Inflammatory macrophage (primary cell): ENCODE measurements around the gene MTERF4.

Source experiments
- DNase-seq, 2 donors: peaks; one replicate each; pipeline ENCODE4 v3.0.0-alpha.2; 2020 to 2022

The MTERF4 gene

DNA sequence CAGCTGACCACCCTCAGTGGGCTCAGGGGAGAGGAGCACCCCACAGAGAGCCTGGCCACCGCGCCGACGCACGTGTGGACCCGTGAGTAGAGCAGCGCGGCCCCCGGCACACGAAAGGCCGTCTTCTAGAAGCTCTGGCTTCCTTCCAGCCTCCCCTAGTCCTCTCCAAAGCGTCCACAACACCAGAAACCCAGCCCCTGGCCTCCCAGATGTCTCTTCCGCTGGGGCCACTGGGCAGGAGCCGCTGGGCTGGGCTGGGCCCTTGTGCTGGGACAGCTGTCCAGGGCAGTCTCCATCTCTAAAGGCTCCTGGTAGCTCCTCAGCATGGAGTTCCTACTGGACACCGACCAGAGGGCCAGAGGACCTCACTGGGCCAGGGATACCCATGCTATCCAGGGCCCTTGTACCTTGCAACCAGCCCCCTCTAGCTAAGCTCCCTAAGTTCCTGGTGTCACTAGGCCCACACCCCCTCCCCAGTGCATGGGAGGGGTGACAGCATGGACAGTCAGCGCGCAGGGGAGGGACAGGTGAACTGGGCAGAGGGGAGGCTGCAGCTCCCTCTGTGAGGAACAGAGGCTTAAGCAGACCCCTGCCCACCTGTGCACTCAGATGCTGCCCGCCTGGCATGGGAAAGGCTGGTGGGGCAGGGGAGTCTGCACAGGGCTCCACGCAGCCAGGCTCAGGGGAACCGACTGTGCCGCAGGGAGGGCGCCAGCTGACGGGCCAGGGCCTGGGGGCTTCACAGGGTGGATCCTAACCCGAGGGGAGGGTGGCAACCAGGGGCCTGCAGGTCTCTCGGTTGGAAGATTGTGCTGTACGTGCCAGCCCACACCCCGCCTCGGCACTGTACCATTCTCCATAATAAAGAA, 32.9 kb downstream of the MTERF4 start:
- no peak for DNase-seq

DNA sequence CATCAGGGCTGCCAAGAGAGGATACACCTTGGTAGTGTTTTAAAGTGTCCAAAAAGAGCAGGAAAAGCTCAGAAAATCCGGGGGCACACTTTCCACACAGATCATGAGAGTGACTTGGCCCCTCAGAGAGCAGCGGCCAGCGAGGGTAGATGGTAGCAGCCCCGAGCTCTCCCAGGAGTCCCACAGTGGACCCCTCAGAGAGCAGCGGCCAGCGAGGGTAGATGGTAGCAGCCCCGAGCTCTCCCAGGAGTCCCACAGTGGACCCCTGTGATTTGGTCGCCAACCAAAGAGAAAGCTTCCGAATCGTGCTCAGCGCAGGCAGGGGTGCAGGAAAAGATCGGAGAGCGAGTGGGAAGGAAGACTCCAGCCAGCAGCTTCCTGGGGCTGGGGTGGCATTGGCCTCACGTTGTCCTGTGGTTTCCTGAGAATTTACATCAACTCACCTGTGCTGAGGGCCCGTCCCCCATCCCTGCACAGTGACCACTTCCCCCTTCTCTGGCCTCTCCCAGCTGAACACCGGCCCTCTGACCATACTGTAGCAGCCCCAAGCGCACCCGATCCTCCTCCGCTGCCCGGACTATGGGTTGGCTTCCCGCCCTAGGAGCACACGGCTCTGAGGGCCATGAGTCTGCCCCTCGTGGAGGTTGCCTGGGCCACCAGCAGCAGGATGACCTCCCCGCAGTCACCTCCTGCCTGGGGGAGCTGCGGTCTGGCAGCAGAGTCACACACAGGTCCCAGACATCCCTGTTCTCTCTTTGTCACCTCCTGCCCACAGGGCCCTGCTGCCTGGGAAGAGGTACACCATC, 33.7 kb downstream of the MTERF4 start:
- no peak for DNase-seq

DNA sequence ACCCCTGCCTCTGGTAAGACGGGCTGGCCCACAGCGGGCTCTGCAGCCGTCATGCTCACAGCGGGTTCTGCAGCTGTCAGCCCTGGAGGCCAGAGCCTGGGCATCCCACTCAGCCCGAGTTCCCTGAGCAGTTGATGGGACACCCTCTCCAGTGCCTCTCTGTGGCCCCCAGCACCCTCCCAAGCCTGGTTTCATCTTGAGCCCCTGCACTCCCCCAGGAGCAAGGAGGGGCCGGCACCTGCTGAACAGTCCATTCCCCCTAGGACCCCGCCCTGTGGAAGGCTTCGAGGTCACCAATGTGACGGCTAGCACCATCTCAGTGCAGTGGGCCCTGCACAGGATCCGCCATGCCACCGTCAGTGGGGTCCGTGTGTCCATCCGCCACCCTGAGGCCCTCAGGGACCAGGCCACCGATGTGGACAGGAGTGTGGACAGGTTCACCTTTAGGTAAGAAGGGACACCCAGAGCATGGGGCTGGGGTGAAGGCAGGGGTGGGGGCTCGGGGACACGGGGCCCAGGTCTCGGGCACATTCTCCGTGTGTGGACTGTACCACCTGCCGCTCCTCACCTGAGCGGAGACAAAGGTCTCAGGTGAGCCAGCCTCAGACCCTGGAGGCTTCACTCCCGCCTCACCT, 34.5 kb downstream of the MTERF4 start:
- DNase-seq, result no peak

DNA sequence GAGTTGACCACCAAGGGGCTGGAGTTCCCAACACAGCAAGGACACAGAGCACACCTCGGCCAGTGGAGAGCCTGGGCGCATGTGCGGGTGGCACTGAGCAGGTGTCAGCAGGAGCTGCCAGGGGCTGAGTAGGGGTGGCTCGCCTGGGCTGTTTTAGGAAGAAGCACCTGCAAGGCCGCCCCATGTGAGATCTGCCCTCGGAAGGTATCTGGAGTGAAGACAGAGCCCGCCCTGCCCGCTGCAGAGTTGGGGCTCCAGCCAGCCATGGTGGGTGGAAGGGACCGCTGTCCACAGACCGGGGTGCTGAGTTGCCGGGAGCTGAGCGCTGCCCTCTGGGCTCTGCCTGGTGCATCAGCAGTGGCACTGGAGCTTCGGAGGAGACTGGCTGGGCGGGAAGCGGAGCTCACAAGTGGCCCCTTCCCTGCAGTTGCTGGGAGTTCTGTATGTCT, 35.2 kb downstream of the MTERF4 start:
- DNase-seq, result no peak

DNA sequence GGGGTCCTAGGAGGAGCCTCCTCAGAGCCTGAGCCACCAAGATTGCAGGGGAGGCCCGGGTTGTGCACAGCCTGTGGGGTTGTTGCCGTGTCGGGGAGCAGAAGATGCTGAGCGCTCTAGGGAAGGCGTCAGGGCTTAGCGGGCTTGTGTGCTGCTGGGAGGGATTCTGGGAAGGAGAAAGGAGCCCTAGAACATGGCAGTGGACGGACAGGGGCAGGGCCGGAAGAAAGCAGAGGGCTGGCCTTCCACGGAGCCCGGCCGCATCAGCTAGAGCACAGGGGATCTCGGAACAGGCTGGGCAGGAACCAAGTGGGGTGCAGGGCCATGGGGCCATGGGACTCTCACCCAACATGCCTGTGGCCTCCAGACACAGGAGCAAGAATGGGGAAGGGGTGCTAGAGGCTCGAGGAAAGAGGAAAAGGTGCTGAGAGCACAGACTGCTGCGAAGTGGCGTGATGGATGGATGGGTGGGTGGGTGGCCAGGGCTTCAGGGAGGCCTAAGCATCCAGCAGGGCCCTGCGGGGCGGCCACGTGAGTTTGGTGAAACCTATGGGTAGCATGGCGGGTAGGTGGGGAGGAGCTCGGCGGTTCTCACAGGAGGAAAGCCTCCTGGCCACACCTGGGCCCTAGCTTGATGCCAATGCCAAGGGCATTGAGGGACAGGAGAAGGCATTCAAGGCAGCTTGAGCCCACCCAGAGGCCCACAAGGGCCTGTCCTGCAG, 35.8 kb downstream of the MTERF4 start:
- DNase-seq, result no peak

DNA sequence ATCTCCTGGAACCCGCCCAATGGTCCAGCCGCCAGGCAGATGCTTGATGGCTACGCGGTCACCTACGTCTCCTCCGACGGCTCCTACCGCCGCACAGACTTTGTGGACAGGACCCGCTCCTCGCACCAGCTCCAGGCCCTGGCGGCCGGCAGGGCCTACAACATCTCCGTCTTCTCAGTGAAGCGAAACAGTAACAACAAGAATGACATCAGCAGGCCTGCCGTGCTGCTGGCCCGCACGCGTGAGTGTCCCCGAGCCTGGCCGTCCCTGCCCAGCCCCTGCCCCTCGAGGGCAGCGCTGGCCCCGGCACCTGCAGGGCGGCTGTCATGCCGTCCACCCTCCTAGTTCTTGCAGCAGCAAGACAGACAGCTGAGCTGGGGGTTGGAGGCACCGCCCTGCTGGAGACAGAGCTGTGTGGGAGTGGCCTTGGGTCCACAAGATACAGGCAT, 36.7 kb downstream of the MTERF4 start:
- no peak for DNase-seq

DNA sequence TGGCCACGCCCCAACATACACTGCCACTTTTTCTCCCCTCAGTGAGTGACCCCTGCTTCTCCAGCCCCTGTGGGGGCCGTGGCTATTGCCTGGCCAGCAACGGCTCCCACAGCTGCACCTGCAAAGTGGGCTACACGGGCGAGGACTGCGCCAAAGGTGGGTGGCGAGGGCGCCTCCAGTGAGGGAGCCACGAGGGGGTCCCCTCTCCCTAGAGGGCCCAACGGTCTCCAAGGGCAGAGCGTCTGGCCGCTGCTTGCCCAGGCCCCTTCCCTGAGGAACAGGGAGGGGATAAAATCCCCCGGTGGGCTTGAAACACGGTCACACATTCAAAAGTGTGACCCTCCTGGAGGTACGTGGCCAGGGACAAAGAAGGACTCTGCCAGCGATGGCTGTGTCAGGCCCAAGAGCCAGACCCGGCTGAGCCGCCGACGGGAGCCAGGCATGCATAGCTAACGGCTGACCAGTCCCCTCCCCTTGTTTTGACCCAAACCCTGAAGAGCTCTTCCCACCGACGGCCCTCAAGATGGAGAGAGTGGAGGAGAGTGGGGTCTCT, 37.2 kb downstream of the MTERF4 start:
- DNase-seq, result no peak

DNA sequence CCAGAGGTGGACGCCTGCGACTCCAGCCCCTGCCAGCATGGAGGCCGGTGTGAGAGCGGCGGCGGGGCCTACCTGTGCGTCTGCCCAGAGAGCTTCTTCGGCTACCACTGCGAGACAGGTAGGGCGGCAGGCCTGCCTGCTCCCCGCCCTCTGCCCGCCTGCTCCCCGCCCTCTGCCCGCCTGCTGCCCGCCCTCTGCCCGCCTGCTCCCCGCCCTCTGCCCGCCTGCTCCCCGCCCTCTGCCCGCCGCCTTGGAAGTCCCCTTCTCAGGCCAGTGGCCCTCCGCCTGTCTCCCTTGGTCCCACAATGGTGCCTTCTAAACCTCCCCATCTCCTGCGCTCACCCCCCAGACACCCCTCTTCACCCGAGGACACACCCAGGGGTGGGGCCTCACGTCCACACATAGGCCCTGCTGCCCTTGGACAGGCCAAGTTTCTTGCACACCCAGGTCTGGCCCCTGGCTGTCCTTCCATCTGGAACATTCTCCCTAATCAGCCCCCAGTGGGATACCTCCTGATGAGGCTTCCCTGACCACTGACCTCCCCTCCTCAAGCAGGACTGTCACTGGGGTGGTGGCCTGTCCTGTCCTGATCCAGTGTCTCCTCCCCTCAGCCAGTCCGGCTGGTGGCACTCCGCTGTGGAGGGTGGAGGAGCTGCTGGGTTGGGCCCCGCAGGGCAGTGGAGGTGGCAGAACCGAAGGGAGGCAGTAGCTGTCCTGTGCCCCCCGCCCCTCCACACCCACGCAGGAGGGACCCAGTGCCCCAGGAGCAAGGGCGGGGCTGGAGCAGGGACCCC, 37.9 kb downstream of the MTERF4 start:
- no peak for DNase-seq

DNA sequence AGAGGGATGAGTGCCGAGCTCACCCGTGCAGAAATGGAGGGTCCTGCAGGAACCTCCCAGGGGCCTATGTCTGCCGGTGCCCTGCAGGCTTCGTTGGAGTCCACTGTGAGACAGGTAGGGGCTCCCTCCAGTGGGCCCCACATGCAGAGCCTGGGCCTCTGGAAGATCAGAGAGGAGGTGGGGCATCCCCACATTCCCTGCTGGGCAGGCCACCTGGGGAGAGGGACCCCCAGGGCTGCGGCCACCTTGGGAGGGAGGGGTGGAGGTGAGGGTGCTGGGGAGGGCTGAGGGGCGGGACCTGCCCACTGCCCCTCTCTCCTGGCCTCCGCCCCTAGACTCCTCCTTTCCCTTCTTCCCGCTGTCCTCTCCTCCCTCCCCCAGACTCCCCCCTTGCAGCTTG, 38.5 kb downstream of the MTERF4 start:
- no peak for DNase-seq

DNA sequence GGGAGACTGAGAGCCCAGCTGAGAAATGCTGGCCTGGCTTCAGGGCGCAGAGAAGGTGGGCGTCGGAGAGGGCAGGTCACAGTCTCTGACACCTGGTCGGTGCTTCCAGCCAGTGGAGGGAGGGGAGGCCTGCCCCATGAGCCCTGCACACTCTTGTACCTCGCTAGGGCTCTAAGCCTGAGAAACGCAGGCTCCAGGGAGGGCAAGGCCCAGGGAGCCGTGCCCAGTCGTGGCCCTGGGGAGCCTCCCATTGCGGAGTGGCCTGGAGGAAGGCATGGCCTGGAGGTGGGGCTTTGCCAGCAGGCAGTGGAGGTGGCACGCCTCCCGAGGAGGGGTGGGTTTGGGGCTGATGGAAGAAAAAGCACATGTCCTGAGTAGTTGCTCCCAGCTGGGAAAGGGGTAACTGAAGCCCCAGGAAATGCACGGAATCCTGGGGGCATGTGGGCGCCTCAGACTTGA, 39.0 kb downstream of the MTERF4 start:
- DNase-seq, result no peak

DNA sequence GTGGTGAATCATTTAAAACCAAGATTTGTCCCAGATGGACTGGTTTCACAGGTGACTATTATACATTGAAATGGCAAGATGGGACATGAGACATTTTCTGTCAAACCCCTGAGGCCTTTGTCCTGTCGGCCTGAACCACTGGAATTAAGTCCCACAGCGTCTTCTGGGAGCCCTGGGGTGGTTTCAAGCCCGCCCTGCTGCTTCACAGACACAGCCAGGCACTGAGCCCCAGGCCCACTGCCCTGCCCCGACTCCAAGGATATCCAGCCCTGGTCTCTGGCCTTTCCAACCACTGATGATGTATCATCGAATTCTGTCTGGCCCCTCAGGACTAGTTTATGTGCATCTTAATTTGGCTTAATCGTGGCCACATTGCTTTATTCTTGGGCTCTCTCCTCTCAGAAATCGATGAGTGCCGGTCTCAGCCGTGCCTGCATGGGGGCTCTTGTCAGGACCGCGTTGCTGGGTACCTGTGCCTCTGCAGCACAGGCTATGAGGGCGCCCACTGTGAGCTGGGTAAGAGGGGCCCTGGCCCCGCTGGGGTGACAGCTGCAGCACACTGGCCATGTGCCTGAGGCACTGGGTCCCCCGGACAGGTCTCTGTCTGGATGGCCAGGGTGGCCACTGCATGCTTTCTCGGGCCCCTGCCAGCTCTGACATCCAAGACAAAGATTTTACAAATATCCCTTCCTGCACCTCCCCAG, 39.5 kb downstream of the MTERF4 start:
- no peak for DNase-seq

DNA sequence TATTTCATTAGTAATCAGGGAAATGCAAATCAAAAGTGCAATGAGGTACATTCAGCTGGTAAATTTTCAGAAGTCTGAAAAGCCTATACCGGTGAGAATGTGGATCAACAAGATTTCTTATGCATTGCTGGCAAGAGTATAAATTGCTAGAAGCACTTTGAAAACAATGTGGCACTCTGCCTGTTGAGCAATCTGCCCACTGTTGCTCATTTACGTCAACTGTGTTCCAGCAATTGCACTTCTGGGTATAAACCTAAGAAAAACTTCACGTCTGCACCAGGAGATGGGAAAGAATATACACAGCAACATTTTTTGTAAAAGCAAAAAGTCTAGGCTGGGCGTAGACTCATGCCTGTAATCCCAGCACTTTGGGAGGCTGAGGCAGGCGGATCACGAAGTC, 40.8 kb downstream of the MTERF4 start:
- no peak for DNase-seq

DNA sequence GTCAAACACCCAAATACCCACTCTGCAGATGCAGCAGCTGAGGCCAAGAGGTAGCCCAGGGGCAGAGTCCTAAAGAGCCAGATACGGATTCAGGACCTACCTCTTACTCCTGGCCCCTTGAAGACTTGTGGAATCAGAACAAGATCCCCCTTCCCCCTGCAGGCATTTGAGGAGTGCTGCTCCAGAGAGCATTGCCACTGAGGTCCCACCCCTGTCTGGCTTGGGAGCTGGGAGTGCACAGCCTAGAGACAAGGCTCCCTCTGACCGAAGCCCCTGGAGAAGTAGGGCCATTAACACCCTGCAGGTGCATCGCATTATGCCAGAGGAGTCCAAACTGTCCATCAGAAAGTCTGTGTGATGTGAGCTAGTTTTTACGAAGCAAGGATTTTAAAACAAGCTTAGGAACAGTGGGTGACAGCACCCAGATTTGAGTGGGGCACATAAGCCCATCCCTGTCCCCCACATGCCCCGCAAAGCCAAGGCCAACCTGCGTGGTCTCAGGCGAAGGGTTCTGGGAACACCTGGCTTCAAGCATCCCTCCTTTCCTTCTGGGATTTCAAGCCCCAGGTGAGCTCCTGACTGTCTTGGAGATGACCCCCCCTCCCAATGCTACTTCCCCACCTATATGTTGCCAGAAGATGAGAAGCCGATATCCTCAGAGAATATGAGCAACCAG, 48.4 kb downstream of the MTERF4 start:
- DNase-seq, result no peak

DNA sequence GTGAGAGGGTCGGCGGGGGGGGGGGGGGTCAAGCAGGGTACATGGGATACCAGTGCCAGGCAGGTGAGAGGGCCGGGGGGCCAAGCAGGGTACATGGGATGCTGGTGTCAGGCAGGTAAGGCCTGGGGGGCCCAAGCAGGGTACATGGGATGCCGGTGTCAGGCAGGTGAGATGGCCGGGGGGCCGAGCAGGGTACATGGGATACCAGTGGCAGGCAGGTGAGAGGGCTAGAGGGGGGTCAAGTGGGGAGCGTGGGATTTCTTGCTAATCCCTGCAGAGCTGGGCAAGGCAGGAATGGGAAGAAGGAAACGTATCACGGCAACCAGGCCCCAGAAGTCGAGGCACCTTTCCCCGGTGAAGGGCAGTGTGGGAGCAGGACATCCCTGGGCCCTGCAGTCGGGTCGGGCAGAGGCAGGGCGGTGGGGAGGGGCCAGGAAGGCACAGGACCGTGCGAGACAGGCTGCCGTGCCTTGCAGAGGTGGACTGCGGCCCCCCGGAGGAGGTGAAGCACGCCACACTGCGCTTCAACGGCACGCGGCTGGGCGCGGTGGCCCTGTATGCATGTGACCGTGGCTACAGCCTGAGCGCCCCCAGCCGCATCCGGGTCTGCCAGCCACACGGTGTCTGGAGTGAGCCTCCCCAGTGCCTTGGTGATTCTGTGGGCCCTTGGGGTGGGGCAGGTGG, 49.3 kb downstream of the MTERF4 start:
- no peak for DNase-seq

DNA sequence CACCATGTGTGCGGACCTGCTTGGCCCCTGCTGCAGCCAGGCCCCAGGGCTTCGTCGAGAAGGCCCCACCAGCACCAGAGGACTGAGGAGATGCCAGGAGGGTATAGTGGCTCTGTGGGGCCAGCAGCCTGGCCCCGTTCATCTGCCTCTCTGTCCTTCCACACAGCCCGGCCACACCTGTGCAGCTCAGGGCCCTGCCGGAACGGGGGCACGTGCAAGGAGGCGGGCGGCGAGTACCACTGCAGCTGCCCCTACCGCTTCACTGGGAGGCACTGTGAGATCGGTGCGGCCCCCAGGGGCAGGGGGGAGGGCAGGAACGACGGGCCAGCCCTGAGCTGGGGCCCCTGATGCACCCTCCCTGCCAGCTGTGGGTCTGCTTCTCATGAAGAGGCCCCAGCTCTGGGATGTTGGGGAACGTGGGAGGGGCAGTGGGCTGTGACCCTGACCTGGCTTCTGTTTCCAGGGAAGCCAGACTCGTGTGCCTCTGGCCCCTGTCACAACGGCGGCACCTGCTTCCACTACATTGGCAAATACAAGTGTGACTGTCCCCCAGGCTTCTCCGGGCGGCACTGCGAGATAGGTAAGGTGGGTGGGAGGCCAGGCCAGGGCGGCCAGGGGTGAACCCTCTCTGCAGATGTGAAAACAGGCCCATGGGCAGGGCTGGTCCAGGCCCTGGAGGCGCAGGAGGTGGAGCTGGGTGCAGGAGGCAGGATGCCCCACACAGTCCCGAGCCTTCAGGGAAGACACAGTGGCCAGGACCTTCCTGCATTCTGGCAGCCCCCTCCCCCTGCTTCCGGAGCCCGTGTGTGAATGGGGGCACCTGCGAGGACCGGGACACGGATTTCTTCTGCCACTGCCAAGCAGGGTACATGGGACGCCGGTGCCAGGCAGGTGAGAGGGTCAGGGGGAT, 50.3 kb downstream of the MTERF4 start:
- no peak for DNase-seq

DNA sequence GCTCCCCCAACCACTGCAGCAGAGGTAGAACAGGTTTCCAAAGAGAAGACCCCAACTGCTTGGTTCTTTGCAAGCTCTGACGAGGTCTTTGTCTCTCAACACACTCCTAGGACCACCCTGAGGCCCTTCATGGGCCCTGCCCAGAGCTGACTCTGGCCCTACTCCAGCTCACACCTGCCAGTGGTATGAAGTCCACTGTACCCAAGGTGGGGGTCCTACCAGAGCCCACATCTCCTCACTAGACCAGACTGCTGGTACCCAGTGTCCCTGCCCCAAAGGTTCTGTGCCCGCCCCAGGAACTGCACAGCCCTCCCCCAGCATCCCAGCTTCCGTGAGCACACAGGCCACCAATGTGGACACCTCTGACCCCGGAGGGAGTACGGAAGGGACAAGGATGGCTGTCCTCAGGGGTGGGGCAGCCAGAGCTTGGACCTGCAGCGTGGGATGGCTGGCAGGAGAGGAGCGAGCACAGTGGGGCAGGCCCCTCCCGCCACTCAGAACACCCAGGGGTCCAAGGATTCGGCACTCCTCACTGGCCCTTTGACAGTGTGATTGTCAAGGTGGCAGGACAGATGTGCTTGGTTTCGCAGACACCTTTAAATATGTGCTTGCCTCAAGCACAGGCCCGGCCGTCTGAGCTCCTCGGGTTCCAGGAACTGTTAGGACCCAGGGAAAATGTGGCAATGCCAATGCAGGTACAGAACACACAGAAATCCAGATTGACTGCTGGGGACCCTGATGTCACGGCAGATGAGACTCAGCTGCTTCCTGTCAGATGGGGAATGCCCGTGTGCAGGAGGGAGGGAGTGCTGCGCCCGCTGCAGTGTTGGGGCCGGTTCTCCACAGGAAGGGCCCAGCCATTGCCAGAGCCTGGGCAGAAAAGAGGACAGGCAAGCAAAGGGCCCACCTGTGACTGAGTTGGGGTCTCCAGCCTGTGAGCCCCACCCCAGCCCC, 51.2 kb downstream of the MTERF4 start:
- no peak for DNase-seq
